ENCODE data around the gene DOCK2. TPM values are rescaled to one million over a fixed set of nuclear protein-coding genes. Genes with fewer than 3 reads are reported as not detected.

The DOCK2 gene
- polyA plus RNA-seq, 2 of the 4 experiments (the other 2 are of a cell fraction), result 2.1 to 4.6 TPM

GRCh38 chr5:169921949-169922348 lies 284.9 kb downstream of the DOCK2 start:
- Histone ChIP-seq H3K9me3 (no peaks in the 10 kb centered on the region), H3K4me2 (no peak overlapping the region), H3K4me3 (no peak overlapping the region), H3K27ac (no peak overlapping the region), H3K4me1 (no peaks in the 10 kb centered on the region)
- DNase-seq (ENCODE audit: low read depth in 1 of 2, low spot score in 1 of 2) (no peak), FAIRE-seq (no peak), ATAC-seq (no peak)
- ChIA-PET CTCF (interaction anchor here (1.0 to 1.9 kb wide), 4 partner anchors 9 to 59 kb away, joined by 3 to 11 read pairs (median 4); partner anchors contain the start of gene INSYN2B), POLR2A (no interaction called here)
- TF ChIP-seq RFX5 (IDR thresholded peaks at IDR 0.05) (no peak), PHF8 (IDR thresholded peaks at IDR 0.05; ENCODE audit: borderline replicate concordance, low read depth) (no peak), EP300 (IDR thresholded peaks at IDR 0.05) (no peak), HEYL (CRISPR knock-in tag; IDR thresholded peaks at IDR 0.05) (no peak), ESRRA (IDR thresholded peaks at IDR 0.05; ENCODE audit: borderline replicate concordance, low read length) (no peak), ZNF302 (CRISPR knock-in tag; IDR thresholded peaks at IDR 0.05) (no peak), SREBF2 (IDR thresholded peaks at IDR 0.05) (no peak), GATA3 (IDR thresholded peaks at IDR 0.05; ENCODE audit: borderline replicate concordance) (no peak), RARB (CRISPR knock-in tag; IDR thresholded peaks at IDR 0.05) (no peak), KDM5A (IDR thresholded peaks at IDR 0.05) (no peak), JUNB (IDR thresholded peaks at IDR 0.05) (no peak), CHD4 (IDR thresholded peaks at IDR 0.05; ENCODE audit: borderline replicate concordance) (no peak)
- WGBS (ENCODE audit: missing lambda C conversion rate), result 9% methylated on average over 1 of the region's 1 CpG

- Histone ChIP-seq H3K27ac (no peak overlapping the region), H3K4me3 (no peak overlapping the region), H3K9me3 (no peaks in the 10 kb centered on the region), H3K4me2 (no peak overlapping the region), H3K4me1 (no peaks in the 10 kb centered on the region)
- ATAC-seq (no peak), FAIRE-seq (no peak), DNase-seq (ENCODE audit: low read depth in 1 of 2, low spot score in 1 of 2) (no peak)
- TF ChIP-seq FOSL2 (IDR thresholded peaks at IDR 0.05) (no peak), FOSL2 (CRISPR knock-in tag; IDR thresholded peaks at IDR 0.05) (no peak), JUNB (IDR thresholded peaks at IDR 0.05) (no peak), HOXB13 (CRISPR knock-in tag; IDR thresholded peaks at IDR 0.05; ENCODE audit: low read depth) (no peak), NR3C1 (IDR thresholded peaks at IDR 0.05) (no peak), POLR2AphosphoS2 (conservative IDR thresholded peaks at IDR 0.05; ENCODE audit: low read length) (no peak)
- POLR2A ChIA-PET, result no interaction called here
- 47% methylated on average over 1 of the region's 1 CpG for WGBS (ENCODE audit: missing lambda C conversion rate)
- CTCF ChIA-PET, result interaction anchor here (0.7 to 1.9 kb wide), 5 partner anchors 8 to 374 kb away, joined by 3 to 11 read pairs (median 3); partner anchors contain the start of gene INSYN2B
Observed at GRCh38 chr5:169922474-169922873, 285.4 kb downstream of the DOCK2 start.

DNA sequence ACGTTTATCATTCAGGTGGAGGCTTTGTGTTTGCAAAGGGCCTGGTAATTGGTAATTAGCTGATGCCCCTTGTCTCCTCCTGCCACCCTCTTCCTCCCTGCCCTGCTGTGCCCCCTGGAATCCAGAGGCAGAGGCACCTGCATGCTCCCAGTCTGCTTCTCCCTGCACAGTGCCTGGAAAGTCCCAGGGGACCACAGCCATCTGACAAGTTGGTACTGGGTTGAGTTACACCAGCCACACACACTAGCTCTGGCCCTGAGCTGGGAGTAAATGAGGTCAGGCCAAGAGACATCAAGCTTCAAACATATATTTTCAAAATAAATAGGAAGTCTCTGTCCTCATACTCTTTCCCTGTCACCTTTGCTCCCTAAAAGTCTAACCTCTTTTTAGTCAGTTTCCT lies 286.9 kb downstream of the DOCK2 start:
- 64% methylated on average over 1 of the region's 1 CpG for WGBS (ENCODE audit: missing lambda C conversion rate)
- TF ChIP-seq CBX8 (IDR thresholded peaks at IDR 0.05) (no peak), ZFP36 (IDR thresholded peaks at IDR 0.05; ENCODE audit: borderline replicate concordance, partially characterized antibody) (no peak), RARB (CRISPR knock-in tag; IDR thresholded peaks at IDR 0.05) (no peak), BHLHE40 (IDR thresholded peaks at IDR 0.05; ENCODE audit: low read depth, low read length) (no peak), ZNF302 (CRISPR knock-in tag; IDR thresholded peaks at IDR 0.05) (no peak), HOXB13 (CRISPR knock-in tag; IDR thresholded peaks at IDR 0.05; ENCODE audit: low read depth) (no peak), NFE2L2 (conservative IDR thresholded peaks at IDR 0.05; ENCODE audit: low read length) (no peak), EP300 (IDR thresholded peaks at IDR 0.05) (no peak), KDM1A (IDR thresholded peaks at IDR 0.05; ENCODE audit: low read depth) (no peak), HOXA7 (CRISPR knock-in tag; IDR thresholded peaks at IDR 0.05) (no peak), SREBF2 (IDR thresholded peaks at IDR 0.05) (no peak), SMC3 (IDR thresholded peaks at IDR 0.05) (no peak)
- TF ChIP-seq, protein P1, sequence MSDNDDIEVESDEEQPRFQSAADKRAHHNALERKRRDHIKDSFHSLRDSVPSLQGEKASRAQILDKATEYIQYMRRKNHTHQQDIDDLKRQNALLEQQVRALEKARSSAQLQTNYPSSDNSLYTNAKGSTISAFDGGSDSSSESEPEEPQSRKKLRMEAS (IDR thresholded peaks at IDR 0.05), result no peak
- TF ChIP-seq, protein P2, sequence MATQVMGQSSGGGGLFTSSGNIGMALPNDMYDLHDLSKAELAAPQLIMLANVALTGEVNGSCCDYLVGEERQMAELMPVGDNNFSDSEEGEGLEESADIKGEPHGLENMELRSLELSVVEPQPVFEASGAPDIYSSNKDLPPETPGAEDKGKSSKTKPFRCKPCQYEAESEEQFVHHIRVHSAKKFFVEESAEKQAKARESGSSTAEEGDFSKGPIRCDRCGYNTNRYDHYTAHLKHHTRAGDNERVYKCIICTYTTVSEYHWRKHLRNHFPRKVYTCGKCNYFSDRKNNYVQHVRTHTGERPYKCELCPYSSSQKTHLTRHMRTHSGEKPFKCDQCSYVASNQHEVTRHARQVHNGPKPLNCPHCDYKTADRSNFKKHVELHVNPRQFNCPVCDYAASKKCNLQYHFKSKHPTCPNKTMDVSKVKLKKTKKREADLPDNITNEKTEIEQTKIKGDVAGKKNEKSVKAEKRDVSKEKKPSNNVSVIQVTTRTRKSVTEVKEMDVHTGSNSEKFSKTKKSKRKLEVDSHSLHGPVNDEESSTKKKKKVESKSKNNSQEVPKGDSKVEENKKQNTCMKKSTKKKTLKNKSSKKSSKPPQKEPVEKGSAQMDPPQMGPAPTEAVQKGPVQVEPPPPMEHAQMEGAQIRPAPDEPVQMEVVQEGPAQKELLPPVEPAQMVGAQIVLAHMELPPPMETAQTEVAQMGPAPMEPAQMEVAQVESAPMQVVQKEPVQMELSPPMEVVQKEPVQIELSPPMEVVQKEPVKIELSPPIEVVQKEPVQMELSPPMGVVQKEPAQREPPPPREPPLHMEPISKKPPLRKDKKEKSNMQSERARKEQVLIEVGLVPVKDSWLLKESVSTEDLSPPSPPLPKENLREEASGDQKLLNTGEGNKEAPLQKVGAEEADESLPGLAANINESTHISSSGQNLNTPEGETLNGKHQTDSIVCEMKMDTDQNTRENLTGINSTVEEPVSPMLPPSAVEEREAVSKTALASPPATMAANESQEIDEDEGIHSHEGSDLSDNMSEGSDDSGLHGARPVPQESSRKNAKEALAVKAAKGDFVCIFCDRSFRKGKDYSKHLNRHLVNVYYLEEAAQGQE (IDR thresholded peaks at IDR 0.05), result no peak
- TF ChIP-seq, protein P3, sequence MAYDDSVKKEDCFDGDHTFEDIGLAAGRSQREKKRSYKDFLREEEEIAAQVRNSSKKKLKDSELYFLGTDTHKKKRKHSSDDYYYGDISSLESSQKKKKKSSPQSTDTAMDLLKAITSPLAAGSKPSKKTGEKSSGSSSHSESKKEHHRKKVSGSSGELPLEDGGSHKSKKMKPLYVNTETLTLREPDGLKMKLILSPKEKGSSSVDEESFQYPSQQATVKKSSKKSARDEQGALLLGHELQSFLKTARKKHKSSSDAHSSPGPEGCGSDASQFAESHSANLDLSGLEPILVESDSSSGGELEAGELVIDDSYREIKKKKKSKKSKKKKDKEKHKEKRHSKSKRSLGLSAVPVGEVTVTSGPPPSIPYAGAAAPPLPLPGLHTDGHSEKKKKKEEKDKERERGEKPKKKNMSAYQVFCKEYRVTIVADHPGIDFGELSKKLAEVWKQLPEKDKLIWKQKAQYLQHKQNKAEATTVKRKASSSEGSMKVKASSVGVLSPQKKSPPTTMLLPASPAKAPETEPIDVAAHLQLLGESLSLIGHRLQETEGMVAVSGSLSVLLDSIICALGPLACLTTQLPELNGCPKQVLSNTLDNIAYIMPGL (CRISPR knock-in tag; IDR thresholded peaks at IDR 0.05; ENCODE audit: borderline replicate concordance), result no peak
- H3K4me1 ChIP-seq, result no peaks in the 10 kb centered on the region
- CTCF ChIA-PET, result interaction anchor here (0.9 kb wide), 1 partner anchor 222 kb away, joined by 3 read pairs; no protein-coding TSS in a partner anchor
- H3K4me3 ChIP-seq, result no peak overlapping the region
- ATAC-seq (no peak), DNase-seq (ENCODE audit: low read depth in 1 of 2, low spot score in 1 of 2) (no peak), FAIRE-seq (no peak)
- H3K4me2 ChIP-seq, result no peak overlapping the region
- no peak overlapping the region for H3K27ac ChIP-seq
- POLR2A ChIA-PET, result no interaction called here
- no peaks in the 10 kb centered on the region for H3K9me3 ChIP-seq

All from A549 (cell line).